HG03060 (cell line): Measurements from ENCODE around the gene NUDT16L1.
A peak's percentile ranks its signal among the peaks of the same experiment; 100 is the strongest.
"Not testable (repeated sequence)": the region's sequence is repeated elsewhere in the genome, so short reads cannot be mapped to it uniquely, and the experiment has no call there.

ENCODE experiments used
- ATAC-seq: cut with Tn5 transposase; IDR thresholded peaks from one replicate; pipeline ENCODE4 v1.9.1; 2021; ENCODE audit warnings: low read depth, moderate number of reproducible peaks; ENCODE audit not compliant: unreplicated experiment

NUDT16L1 gene

GRCh38 chr16:4713663-4714501 is 20.5 kb downstream of the NUDT16L1 start:
- ATAC-seq, result no peak

GRCh38 chr16:4714996-4715395 is 21.6 kb downstream of the NUDT16L1 start:
- no peak for ATAC-seq

- ATAC-seq, result no peak
Observed at GRCh38 chr16:4718466-4718865, 25.1 kb downstream of the NUDT16L1 start.

DNA sequence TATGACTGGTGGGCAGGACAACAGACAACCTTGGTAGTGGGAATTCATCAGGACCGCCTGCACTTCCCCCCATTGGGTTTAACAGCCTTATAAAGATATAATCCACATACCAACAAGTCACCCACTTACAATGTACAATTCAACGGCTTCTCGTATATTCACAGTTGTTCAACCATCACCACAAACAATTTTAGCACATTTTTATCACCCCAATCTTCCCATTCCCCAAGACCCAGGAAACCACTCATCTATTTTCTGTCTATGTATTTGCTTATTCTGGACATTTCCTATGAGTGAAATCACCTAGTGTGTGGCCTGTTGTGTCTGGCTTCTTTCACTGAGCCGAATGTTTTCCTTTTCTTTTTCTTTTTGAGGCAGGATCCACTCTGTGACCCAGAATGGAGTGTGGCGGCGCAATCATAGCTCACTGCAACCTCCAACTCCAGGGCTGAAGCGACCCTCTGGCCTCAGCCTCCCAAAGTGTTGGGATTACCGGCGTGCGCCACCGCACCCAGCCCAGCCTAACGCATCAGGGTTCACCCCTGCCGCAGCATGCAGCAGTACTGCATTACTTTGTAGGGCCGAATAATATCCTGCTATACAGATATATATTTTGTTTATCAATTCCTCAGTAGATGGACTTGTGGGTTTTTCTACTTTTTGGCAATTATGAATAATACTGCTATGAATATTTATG is 29.9 kb downstream of the NUDT16L1 start:
- no peak for ATAC-seq

GRCh38 chr16:4724661-4725270 is 31.4 kb downstream of the NUDT16L1 start:
- no peak for ATAC-seq

GRCh38 chr16:4726616-4727015 is 33.3 kb downstream of the NUDT16L1 start:
- ATAC-seq, result no peak

DNA sequence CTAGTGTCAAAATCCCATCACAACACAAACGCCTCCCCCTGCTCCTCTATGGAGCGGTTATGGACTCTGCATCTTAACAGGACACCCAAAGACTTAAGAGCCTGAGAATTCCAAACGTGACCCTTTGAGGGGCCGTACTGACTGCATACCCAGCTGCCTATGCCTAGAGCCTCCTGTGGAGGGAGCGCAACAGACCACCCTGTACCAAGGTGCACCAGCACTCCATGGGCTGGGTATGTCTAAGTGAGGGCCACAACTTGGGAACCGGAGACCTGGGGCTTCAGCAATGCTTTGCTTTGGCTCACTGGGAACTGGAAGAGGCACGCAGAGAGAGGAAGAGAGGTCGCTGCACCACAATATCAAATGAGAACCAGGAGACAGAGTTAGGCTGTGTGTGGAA is 35.3 kb downstream of the NUDT16L1 start:
- no peak for ATAC-seq

DNA sequence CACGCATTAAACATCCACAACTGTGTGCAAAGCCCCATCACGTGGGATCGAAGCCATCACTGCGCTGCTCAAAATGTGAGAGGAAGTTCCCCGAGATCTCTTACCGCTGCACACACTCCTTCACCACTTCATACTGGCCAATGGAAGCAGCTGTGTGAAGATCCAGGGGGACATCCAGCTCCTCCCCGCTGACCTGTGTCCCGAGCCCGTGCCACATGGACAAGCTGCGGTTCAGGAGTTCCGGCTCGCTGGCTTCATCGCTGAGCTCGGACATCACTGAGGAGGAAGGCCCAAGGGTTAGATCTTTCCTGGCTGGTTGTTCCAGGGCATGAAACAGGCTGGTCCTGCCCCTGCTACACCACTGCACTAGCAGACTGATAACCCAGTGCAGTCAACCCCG is 36.5 kb downstream of the NUDT16L1 start:
- ATAC-seq, result no peak

GRCh38 chr16:4733211-4733742 is 39.9 kb downstream of the NUDT16L1 start:
- no peak for ATAC-seq

DNA sequence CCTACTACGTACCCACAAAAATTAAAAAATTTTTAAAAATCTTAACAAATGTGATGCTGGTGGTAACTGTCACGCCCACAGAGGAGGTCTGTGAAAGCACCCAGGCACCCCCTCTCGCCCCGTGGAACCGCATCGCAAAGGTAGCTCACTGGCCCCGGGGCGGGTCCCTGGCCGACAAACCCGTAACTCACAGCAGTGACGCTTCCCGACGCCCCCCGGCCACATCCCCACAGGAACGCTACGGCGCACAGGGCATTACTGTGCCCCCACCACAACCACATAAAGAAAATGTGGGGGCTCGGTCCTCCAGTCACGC is 40.3 kb downstream of the NUDT16L1 start:
- no peak for ATAC-seq

- peak; percentile 55 for ATAC-seq
Observed at GRCh38 chr16:4734063-4734729, 40.8 kb downstream of the NUDT16L1 start, which contains the start of the genes ANKS3 and DNAAF8. Gene ANKS3 (minus strand): TSS chr16:4734271. CDS start chr16:4730149, 4,122 bp downstream. Gene DNAAF8 (plus strand): TSS chr16:4734537. CDS start chr16:4736515, 1,978 bp downstream.

DNA sequence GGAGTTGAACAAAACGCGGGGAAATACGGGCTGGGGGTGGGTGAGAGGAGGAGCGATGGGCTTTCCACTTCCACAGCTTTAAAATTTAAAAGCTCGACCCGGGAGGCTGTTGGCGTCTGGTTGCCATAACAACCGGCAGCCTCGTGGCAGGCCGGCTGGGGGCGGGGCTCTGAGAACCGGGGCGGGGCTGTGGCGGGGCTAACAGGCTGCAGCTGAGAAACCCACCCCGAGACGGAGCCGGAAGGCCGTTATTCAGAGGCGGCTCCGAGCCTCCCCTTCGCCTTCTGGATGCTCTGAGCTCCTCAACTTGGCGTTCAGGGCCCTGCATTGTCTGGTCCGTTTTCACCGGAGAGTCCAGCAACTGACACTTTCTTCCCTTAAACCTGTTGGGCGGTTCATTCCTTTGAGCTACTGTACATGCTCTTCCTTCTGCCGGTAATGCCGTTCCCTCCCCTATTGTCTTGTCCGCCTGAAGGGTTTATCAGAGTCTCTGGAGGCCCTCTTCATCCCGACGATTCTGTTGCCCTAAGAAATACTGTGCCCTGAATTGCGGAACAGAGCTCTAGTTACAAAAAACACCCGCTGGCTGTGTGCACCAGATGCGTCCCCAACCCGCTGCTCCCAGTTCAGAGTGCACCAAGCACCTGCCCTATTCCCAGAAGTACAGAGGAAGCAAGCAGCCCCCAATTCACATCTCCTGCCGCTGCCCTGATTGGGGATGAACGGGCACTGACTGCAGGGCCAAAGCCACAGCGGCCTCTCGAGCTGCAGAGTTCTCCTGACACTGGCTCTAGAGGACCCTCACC is 41.6 kb downstream of the NUDT16L1 start:
- peak; percentile 30 for ATAC-seq

- no peak for ATAC-seq
Observed at GRCh38 chr16:4736546-4736945, 43.2 kb downstream of the NUDT16L1 start.

GRCh38 chr16:4737545-4737944 is 44.2 kb downstream of the NUDT16L1 start:
- no peak for ATAC-seq

- ATAC-seq, result not testable (repeated sequence)
Observed at GRCh38 chr16:4738370-4738769, 45.0 kb downstream of the NUDT16L1 start.

DNA sequence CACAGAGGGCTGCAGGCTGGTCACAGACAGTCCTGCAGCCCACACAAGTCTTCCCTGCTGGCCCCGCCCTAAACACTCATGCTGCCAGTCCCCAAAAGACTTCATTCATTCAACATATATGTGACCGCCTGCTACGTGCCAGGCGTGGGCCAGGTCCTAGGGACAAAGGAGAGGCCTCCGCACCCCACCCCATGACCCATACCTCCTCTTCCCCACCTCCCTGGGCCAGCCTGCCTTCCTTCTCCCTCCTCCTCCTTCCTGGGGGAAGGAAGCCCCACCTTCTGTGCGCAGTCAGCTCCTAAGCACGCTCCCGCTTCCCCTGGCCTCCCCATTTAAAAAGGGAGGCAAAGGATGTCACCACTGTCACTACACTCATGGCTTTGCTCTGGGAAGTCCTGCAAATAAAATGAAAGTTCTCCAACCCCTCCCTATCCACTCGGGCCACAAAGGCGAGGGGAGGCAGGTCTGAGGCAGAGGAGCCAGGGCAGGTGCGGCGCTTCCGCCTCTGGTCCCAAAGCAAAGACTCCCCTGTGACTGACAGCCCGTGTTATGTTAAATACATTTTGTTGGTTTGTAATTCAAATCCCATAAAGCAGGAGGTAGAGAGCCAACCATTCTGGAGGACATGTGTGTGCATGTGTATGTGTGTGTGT is 50.0 kb downstream of the NUDT16L1 start:
- no peak for ATAC-seq

DNA sequence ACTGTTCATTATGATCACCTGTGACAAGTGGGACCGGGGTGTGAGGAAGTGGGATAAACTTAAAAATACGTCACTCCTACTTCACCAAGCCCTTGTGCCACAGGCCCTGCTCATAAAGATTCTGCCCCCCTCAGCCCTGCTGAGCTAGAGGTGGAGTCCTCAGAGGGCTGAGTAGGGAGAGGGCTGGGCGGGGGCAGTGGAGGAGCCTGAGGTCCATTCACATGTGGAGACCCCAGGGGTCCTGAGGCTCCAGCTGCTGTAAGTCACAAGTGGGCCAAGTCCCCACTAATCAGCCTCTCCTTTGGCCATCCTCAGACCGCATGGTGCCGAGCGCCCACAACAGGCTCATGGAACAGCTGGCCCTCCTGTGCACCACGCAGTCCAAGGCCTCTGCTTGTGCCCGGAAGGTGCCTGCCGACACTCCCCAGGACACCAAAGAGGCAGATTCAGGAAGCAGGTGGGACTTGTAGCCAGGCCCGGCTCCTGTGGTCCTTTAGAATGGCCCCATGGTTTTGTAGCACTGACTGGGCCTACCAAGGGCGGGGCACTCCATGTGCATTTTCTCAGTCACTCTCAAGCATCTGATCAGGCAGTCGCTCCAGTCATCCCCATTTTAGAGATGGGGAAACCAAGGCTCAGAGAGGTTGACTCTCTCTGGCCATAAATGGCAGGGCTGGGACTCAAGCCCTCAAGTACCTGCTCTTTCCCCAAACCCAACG is 51.4 kb downstream of the NUDT16L1 start:
- ATAC-seq, result no peak

DNA sequence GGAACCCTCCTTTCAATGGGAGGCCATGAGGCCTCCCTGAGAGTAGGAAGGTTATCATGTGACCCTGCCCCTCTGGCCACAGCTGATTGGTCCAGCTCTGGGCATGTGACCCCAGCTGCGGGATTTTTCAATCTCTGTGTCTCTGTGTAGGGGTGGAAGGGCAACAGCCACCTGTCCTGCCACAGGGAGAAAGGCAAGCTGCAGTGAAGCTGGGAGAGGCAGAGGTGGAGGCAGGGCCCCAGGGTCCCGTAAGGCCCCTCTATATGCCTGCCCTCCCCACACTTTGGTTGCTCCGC is 51.9 kb downstream of the NUDT16L1 start:
- ATAC-seq, result no peak
